ENCODE data around the gene GALNT13. TPM values are rescaled to one million over a fixed set of nuclear protein-coding genes. Genes with fewer than 3 reads are reported as not detected.

Gene GALNT13
- total RNA-seq (under 1 TPM in 2 of 5 donors, not detected in 3; 0.10 to 0.47 TPM), total RNA-seq (0 to 0.20 (median 0) reads per million in 29 experiments)
- total RNA-seq (2013), result 0.28 TPM

DNA sequence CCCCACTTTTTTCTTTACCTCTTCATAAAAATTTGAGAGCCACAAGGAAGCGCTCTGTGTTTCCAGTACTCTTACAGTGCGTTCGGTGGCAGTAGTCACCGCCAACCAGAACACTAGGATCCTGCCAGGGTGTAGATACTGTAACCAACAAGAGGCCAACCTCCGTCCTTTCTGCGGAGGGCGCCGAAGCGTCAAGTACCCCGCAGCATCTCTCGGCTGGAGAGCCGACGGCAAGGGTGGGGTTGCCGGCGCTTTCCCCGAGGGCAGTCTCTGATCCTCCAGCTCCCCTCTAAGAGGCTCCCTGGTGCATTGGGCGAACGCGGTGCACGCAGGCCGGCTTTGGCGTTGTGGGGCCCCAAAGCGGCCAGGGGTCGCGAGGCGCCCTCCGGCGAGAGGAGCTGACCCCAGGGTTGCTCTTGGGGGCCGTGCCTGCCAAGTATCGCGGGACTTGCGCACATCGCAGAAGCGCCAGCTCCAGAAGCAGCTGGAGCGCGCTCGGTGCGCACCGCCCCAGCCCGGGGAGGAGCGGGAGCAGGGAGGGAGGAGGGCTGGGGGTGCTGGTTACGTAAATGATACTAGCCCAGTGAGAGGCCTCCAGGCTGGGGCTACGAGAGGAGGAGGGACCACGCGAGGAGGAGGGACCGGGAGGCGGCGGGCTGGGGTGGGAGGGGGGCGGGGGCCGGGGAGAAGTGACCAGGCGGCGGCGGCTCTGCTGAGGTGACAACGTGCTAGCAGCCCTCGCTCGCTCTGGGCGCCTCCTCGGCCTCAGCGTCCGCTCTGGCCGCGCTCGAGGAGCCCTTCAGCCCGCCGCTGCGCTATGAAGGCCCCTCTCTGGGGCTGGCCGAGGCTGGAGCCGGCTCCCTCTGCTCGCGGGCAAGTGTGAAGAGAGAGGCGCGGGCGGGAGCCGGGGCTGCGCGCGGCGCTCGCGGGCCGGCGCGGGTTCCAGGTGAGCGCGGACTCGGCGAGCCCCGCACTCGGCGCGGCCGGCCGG lies at the start of gene GALNT13:
Gene GALNT13, plus strand, starts transcription at position 692 of the 991 bp plus-strand sequence.
- ChIA-PET CTCF (no interaction called here), POLR2A (no interaction called here)
- peaks cover 0 to 6% (median 0%) of the 10 kb centered on the region in 3 donors for H3K4me1 Mint-ChIP-seq
- Histone ChIP-seq H3K36me3 (ENCODE audit: control insufficient read depth in 2 of 2, extremely low read depth in 1 of 2, insufficient read depth in 1 of 2, low read length in 1 of 2) (no peaks in the 10 kb centered on the region), H3K27ac (ENCODE audit: low read length) (no peak within 1 kb of the TSS), H3K4me1 (ENCODE audit: control insufficient read depth in 1 of 2, extremely low read depth in 1 of 2, insufficient read depth in 2 of 2, low read length in 2 of 2) (no peaks in the 10 kb centered on the region), H3K27me3 (replicated peaks in 1 of 2; ENCODE audit: control insufficient read depth in 2 of 2, extremely low read depth in 1 of 2, insufficient read depth in 2 of 2, low read length in 1 of 2) (peaks cover 8 to 18% of the 10 kb centered on the region in 2 experiments), H3K4me3 (ENCODE audit: control insufficient read depth in 1 of 2, extremely low read depth in 1 of 2, low read length in 1 of 2) (no peak within 1 kb of the TSS), H3K9me3 (no peaks in the 10 kb centered on the region)
- no peaks in the 10 kb centered on the region for H3K36me3 Mint-ChIP-seq
- 8% methylated on average over 81 of the region's 93 CpGs for WGBS (ENCODE audit: insufficient coverage)
- H3K9me3 Mint-ChIP-seq, result peaks cover 0 to 3% (median 0%) of the 10 kb centered on the region in 3 donors
- peaks cover 24 to 29% of the 10 kb centered on the region in 2 donors for H3K27me3 Mint-ChIP-seq
- no peak within 1 kb of the TSS for H3K27ac Mint-ChIP-seq
- DNase-seq, result no peak
- no peak for ATAC-seq (replicated peaks in 1 of 4)
- no peak within 1 kb of the TSS for H3K4me3 Mint-ChIP-seq

DNA sequence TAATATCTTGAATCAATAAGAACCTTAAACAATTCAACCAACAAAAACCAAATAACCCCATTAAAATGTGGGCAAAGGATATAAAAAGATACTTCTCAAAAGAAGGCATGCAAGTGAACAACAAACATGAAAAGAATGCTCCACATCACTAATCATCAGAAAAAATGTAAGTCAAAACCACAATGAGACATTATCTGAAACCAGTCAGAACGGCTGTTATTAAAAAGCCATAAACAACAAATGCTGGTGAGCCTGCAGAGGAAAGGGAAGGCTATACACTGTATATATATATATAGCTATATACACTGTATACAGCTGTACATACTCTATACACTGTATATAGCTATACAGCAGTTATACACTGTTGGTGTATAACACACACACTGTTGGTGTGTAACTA lies 47.8 kb upstream of the GALNT13 start:
- Mint-ChIP-seq H3K27ac (no peak overlapping the region), H3K27me3 (no peaks in the 10 kb centered on the region), H3K4me3 (no peak overlapping the region), H3K36me3 (no peaks in the 10 kb centered on the region), H3K9me3 (peaks cover 17 to 28% (median 20%) of the 10 kb centered on the region in 3 donors), H3K4me1 (no peaks in the 10 kb centered on the region)
- ATAC-seq (replicated peaks in 1 of 4) (no peak), DNase-seq (no peak)
- POLR2A ChIA-PET, result no interaction called here
- Histone ChIP-seq H3K4me1 (ENCODE audit: control insufficient read depth in 1 of 2, extremely low read depth in 1 of 2, insufficient read depth in 2 of 2, low read length in 2 of 2) (no peaks in the 10 kb centered on the region), H3K27me3 (replicated peaks in 1 of 2; ENCODE audit: control insufficient read depth in 2 of 2, extremely low read depth in 1 of 2, insufficient read depth in 2 of 2, low read length in 1 of 2) (no peaks in the 10 kb centered on the region), H3K4me3 (ENCODE audit: control insufficient read depth in 1 of 2, extremely low read depth in 1 of 2, low read length in 1 of 2) (no peak overlapping the region), H3K27ac (ENCODE audit: low read length) (no peak overlapping the region), H3K36me3 (ENCODE audit: control insufficient read depth in 2 of 2, extremely low read depth in 1 of 2, insufficient read depth in 1 of 2, low read length in 1 of 2) (no peaks in the 10 kb centered on the region), H3K9me3 (no peaks in the 10 kb centered on the region)
- CTCF ChIA-PET, result no interaction called here
- no CpG with 5 or more reads among the region's 1 CpG for WGBS (ENCODE audit: insufficient coverage)

DNA sequence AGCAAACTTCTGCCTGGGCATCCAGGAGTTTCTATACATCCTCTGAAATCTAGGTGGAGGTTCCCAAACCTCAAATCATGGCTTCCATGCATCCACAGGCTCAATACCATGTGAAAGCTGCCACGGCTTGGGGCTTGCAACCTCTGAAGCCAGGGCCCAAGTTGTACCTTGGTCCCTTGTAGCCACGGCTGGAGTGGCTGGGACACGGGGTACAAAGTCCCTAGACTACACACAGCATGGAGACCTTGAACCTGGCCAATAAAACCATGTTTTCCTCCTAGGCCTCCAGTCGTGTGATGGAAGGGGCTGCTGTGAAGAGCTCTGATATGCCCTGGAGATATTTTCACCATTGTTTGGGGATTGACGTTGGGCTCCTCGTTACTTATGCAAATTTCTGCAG lies 43.4 kb upstream of the GALNT13 start:
- H3K36me3 Mint-ChIP-seq, result no peaks in the 10 kb centered on the region
- no peaks in the 10 kb centered on the region for H3K36me3 ChIP-seq (ENCODE audit: control insufficient read depth in 2 of 2, extremely low read depth in 1 of 2, insufficient read depth in 1 of 2, low read length in 1 of 2)
- WGBS (ENCODE audit: insufficient coverage), result no CpG with 5 or more reads among the region's 6 CpGs
- H3K27ac ChIP-seq (ENCODE audit: low read length), result no peak overlapping the region
- no peak overlapping the region for H3K27ac Mint-ChIP-seq
- H3K9me3 ChIP-seq, result no peaks in the 10 kb centered on the region
- ATAC-seq (replicated peaks in 1 of 4) (no peak), DNase-seq (no peak)
- H3K9me3 Mint-ChIP-seq, result peaks cover 21 to 24% (median 21%) of the 10 kb centered on the region in 3 donors
- no peaks in the 10 kb centered on the region for H3K27me3 Mint-ChIP-seq
- no peaks in the 10 kb centered on the region for H3K27me3 ChIP-seq (replicated peaks in 1 of 2; ENCODE audit: control insufficient read depth in 2 of 2, extremely low read depth in 1 of 2, insufficient read depth in 2 of 2, low read length in 1 of 2)
- ChIA-PET CTCF (no interaction called here), POLR2A (no interaction called here)
- no peak overlapping the region for H3K4me3 Mint-ChIP-seq
- H3K4me1 Mint-ChIP-seq, result no peaks in the 10 kb centered on the region
- no peaks in the 10 kb centered on the region for H3K4me1 ChIP-seq (ENCODE audit: control insufficient read depth in 1 of 2, extremely low read depth in 1 of 2, insufficient read depth in 2 of 2, low read length in 2 of 2)
- no peak overlapping the region for H3K4me3 ChIP-seq (ENCODE audit: control insufficient read depth in 1 of 2, extremely low read depth in 1 of 2, low read length in 1 of 2)

DNA sequence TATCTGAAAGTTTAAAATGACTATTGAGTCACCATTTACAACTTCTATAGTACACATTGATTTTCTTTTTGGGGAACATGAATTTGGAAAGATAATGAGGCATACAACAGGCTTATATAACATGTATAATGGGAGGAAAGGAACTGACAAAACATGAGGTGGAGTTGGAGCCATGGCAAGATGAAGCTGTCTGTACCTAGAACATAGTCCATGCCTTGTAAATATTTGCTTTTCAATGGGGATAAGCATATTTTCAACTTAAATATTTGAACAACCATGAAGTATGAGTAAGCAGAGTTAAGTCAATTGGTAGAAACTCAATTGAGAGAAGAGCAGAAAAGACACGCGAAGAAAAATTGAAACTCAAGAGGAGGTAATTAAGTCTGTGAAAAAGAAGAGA lies 37.1 kb upstream of the GALNT13 start:
- Mint-ChIP-seq H3K27ac (no peak overlapping the region), H3K36me3 (no peaks in the 10 kb centered on the region), H3K9me3 (peaks cover 2 to 15% (median 5%) of the 10 kb centered on the region in 3 donors), H3K27me3 (no peaks in the 10 kb centered on the region), H3K4me1 (no peaks in the 10 kb centered on the region), H3K4me3 (no peak overlapping the region)
- POLR2A ChIA-PET, result no interaction called here
- CTCF ChIA-PET, result no interaction called here
- ATAC-seq (replicated peaks in 1 of 4) (no peak), DNase-seq (no peak)
- H3K9me3 ChIP-seq, result no peaks in the 10 kb centered on the region
- no peaks in the 10 kb centered on the region for H3K36me3 ChIP-seq (ENCODE audit: control insufficient read depth in 2 of 2, extremely low read depth in 1 of 2, insufficient read depth in 1 of 2, low read length in 1 of 2)
- H3K4me1 ChIP-seq (ENCODE audit: control insufficient read depth in 1 of 2, extremely low read depth in 1 of 2, insufficient read depth in 2 of 2, low read length in 2 of 2), result no peaks in the 10 kb centered on the region
- no CpG with 5 or more reads among the region's 2 CpGs for WGBS (ENCODE audit: insufficient coverage)
- no peak overlapping the region for H3K4me3 ChIP-seq (ENCODE audit: control insufficient read depth in 1 of 2, extremely low read depth in 1 of 2, low read length in 1 of 2)
- no peaks in the 10 kb centered on the region for H3K27me3 ChIP-seq (replicated peaks in 1 of 2; ENCODE audit: control insufficient read depth in 2 of 2, extremely low read depth in 1 of 2, insufficient read depth in 2 of 2, low read length in 1 of 2)
- H3K27ac ChIP-seq (ENCODE audit: low read length), result no peak overlapping the region

DNA sequence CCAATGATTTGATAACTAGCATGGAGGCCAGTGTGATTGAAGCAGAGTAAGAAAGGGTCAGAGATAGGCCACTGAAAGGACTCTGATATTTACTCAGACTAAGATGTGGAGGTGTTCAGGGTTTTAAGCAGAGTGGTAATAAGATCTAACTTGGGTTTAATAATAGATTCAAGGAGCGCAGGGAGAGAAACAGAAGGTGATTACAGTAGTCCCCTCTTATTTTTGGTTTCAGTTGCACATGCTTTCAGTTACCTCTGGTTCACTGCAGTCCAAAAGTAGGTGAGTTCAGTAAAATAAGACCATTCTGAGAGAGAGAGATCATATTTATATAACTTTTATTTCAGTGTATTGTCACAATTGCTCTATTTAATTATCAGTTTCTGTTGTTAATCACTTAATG lies 13.5 kb upstream of the GALNT13 start:
- Mint-ChIP-seq H3K4me3 (no peak overlapping the region), H3K4me1 (no peaks in the 10 kb centered on the region), H3K27ac (no peak overlapping the region), H3K9me3 (peaks cover 0 to 23% (median 9%) of the 10 kb centered on the region in 3 donors), H3K36me3 (no peaks in the 10 kb centered on the region), H3K27me3 (no peaks in the 10 kb centered on the region)
- no peaks in the 10 kb centered on the region for H3K36me3 ChIP-seq (ENCODE audit: control insufficient read depth in 2 of 2, extremely low read depth in 1 of 2, insufficient read depth in 1 of 2, low read length in 1 of 2)
- H3K9me3 ChIP-seq, result no peaks in the 10 kb centered on the region
- POLR2A ChIA-PET, result no interaction called here
- H3K27me3 ChIP-seq (replicated peaks in 1 of 2; ENCODE audit: control insufficient read depth in 2 of 2, extremely low read depth in 1 of 2, insufficient read depth in 2 of 2, low read length in 1 of 2), result no peaks in the 10 kb centered on the region
- no peak overlapping the region for H3K27ac ChIP-seq (ENCODE audit: low read length)
- no peak for ATAC-seq (replicated peaks in 1 of 4)
- CTCF ChIA-PET, result no interaction called here
- no peaks in the 10 kb centered on the region for H3K4me1 ChIP-seq (ENCODE audit: control insufficient read depth in 1 of 2, extremely low read depth in 1 of 2, insufficient read depth in 2 of 2, low read length in 2 of 2)
- no peak for DNase-seq
- WGBS (ENCODE audit: insufficient coverage), result no CpG with 5 or more reads among the region's 1 CpG
- H3K4me3 ChIP-seq (ENCODE audit: control insufficient read depth in 1 of 2, extremely low read depth in 1 of 2, low read length in 1 of 2), result no peak overlapping the region

DNA sequence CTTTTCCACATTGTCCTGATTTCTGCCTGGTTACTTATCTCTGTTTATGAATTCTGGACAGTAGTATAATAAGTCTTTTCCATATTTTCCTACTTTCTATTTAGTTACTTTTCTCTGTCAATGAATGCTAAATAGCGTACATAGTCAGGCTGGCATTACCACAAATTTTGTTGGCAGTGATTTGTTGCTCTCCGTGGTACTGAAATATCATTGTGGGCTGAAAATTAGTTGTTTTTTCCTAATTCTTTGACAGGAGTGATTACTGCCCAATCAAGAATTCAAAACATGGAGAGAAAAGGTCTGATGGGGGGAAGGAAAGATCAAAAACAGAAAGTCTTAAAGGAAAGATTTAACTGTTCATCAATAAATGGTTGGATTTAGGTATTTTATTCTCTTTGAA lies 7.7 kb upstream of the GALNT13 start:
- ATAC-seq (replicated peaks in 1 of 4) (no peak), DNase-seq (no peak)
- POLR2A ChIA-PET, result no interaction called here
- H3K4me3 ChIP-seq (ENCODE audit: control insufficient read depth in 1 of 2, extremely low read depth in 1 of 2, low read length in 1 of 2), result no peak overlapping the region
- no peaks in the 10 kb centered on the region for H3K36me3 ChIP-seq (ENCODE audit: control insufficient read depth in 2 of 2, extremely low read depth in 1 of 2, insufficient read depth in 1 of 2, low read length in 1 of 2)
- Mint-ChIP-seq H3K4me1 (no peaks in the 10 kb centered on the region), H3K27me3 (no peaks in the 10 kb centered on the region), H3K4me3 (no peak overlapping the region), H3K36me3 (no peaks in the 10 kb centered on the region), H3K27ac (no peak overlapping the region), H3K9me3 (peaks cover 0 to 6% (median 4%) of the 10 kb centered on the region in 3 donors)
- no peaks in the 10 kb centered on the region for H3K9me3 ChIP-seq
- 22% methylated on average over 1 of the region's 2 CpGs for WGBS (ENCODE audit: insufficient coverage)
- H3K27ac ChIP-seq (ENCODE audit: low read length), result no peak overlapping the region
- CTCF ChIA-PET, result no interaction called here
- H3K27me3 ChIP-seq (replicated peaks in 1 of 2; ENCODE audit: control insufficient read depth in 2 of 2, extremely low read depth in 1 of 2, insufficient read depth in 2 of 2, low read length in 1 of 2), result no peaks in the 10 kb centered on the region
- no peaks in the 10 kb centered on the region for H3K4me1 ChIP-seq (ENCODE audit: control insufficient read depth in 1 of 2, extremely low read depth in 1 of 2, insufficient read depth in 2 of 2, low read length in 2 of 2)
